ENCODE measurements around the gene MPV17L.
A peak's percentile ranks its signal among the peaks of the same experiment; 100 is the strongest.
"Not testable (repeated sequence)": the region's sequence is repeated elsewhere in the genome, so short reads cannot be mapped to it uniquely, and the experiment has no call there.

Gene MPV17L

DNA sequence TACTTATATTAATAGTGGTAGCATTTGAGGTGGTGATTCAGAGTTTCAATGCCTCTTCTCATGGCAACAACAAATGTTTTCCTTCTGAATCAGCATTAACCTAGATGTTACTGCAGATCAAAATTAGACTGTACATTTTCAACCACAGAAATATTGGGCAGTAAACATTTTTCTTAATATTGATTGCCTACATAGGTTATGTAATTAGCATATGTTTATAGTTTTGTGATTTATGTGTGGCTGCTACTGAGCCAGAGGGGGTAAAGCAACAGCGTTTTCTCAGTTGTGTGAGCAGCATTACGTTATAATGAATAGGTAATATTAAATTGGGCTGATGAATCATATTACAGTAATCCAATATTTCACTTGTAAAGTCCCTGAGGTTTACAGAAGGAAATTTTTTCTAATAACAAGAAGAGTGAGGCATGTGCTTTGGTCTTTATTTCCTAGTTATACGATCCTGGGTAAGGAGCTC, 20.0 kb downstream of the MPV17L start:
- DNase-seq: peak; percentile 31

DNA sequence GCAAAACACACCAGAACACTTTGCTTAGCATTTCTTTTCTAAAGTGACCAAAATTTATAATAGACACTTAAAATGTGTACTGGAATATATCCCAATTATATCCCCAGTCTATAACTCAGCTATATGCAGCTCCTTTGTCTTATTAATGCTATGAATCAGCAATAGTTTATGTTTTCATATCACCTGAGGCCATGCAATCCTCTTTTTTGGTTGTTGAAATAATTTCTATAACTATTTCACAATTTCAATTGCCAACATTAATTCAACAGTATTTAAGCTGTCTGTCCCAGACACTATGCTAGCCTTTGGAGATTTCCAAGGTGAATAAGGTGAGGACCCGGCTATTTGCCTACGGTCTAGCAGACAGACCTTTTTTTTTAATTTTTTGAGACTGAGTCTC, 21.6 kb downstream of the MPV17L start:
- DNase-seq: no peak

DNA sequence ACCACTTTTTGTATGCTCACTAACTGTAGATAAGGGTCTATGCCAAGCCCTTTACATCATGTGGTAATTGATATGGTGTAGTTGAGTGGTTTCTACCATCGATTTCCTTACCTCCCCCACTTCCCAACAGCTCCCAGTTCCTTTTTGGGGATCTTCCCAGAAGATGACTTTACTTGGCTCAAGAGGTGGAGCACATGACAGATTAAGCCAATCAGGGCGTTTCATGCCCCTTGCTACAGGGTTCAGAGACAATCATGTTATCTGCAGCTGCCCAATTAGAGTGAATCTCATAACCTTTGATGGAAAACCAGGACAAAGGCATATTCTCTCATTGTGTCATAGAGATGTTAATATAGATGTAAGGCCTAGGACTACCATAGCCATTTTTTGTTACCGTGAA, 22.7 kb downstream of the MPV17L start:
- DNase-seq: peak; percentile 12

DNA sequence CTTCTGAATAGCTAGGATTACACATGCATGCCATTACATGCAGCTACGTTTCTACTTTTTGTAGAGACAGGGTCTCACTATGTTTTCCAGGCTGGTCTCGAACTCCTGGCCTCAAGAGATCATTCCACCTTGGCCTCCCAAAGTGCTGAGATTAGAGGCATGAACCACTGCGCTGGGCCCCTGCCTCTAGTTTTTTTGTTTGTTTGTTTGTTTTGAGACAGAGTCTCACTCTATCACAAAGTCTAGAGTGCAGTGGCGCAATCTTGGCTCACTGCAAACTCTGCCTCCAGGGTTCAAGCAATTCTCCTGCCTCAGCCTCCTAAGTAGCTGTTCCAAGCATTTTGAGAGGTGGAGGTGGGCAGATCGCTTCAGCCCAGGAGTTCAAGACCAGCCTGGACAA, 26.1 kb downstream of the MPV17L start:
- DNase-seq: not testable (repeated sequence)

DNA sequence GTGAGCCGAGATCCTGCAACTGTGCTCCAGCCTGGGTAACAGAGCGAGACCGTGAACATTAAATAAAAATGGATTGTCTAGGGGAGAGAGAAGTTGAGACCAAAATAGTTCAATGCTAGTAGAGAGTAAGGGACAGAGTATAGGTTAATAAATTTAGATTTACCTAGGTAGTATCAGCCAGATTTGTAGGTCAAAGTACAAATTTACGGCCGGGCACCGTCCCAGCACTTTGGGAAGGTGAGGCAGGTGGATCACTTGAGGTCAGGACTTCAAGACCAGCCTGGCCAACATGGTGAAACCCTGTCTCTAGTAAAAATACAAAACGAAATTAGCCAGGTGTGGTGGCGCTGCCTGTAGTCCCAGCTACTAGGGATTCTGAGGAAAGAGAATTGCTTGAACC, 26.7 kb downstream of the MPV17L start:
- DNase-seq: no peak

DNA sequence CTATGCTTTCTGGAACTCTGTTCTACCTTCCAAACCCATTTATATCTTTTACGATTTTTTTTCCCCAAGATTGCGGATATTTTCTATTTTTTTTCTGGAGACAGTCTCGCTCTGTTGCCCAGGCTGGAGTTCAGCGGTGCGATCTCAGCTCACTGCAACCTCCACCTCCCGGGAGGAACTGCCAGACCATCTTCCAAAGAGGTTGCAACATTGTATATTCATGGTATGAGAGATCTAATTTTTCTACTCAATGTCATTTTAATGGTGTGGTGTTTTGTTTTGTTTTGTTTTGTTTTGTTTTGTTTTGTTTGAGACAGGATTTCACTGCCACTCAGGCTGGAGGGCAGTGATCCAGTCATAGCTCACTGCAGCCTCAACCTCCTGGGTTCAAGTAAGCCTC, 30.3 kb downstream of the MPV17L start:
- DNase-seq: no peak

DNA sequence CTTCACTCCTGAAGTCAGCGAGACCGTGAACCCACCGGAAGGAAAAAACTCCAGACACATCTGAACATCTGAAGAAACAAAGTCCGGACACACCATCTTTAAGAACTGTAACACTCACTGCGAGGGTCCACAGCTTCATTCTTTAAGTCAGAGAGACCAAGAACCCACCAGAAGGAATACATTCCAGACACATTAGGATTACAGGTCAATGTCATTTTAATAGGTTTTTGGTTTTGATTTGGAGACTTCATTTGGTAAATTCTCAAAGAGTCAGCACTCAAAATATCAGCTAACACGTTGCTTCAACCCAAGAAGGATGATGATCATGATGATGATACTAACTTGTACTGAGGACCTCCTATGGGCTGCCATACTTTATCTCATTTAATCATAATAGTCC, 31.2 kb downstream of the MPV17L start:
- no peak for DNase-seq

DNA sequence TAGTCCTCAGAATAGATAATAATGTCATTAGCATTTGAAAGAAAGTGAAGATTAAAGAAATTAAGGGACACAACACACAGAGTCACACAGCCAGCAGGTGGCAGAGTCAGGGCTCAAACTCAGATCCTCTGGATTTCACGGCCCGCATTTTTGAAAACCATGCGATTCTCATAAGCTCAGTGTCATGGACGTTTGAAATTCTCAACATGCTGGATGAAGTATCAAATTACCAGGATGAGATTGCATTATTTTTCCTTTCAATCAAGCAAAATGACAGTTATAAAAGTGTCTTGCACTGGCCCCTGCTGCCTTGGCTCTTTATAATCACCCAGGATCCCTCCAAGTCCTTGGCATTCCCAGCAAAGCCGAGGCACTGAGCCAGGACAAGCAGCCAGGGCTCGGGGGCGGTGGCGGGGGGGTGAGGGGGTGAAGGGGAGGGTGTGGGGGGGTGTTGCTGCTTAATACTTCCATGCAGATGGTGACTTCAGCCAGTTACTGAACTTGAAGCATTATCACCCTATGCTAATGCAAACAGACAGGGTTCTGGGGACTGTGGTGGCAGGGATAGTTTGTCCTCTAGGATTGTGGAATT, 32.2 kb downstream of the MPV17L start:
- DNase-seq: peak; percentile 88

DNA sequence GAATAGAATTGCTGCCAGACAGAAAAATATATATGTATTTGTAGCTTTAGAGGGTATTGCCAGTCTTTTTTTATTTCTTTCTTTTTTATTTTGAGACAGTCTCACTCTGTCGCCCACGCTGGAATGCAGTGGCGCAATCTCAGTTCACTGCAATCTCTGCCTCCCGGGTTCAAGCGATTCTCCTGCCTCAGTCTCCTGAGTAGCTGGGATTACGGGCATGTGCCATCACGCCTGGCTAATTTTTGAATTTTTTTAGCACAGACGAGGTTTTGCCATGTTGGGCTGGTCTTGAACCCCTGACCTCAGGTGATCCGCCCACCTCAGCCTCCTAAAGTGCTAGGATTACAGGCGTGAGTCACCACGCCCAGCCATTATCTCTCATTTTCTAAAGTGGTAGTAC, 35.3 kb downstream of the MPV17L start:
- DNase-seq: not testable (repeated sequence)

DNA sequence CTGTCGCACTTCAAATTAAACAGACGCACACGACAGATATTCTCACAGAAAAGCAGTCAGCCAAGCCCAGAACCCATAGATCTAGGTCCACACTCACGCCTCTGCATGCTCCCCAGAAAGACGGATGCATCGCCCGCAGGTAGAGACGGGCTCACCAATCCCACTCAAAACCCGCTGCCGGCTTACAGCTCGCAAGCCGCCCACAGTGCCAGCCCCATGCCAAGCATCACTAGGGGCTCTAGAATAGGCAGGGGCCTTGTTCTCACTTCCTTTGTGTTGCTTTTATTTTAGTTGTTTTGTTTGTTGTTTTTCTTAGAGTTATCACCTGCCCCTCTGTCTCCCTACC, 38.5 kb downstream of the MPV17L start:
- no peak for DNase-seq

DNA sequence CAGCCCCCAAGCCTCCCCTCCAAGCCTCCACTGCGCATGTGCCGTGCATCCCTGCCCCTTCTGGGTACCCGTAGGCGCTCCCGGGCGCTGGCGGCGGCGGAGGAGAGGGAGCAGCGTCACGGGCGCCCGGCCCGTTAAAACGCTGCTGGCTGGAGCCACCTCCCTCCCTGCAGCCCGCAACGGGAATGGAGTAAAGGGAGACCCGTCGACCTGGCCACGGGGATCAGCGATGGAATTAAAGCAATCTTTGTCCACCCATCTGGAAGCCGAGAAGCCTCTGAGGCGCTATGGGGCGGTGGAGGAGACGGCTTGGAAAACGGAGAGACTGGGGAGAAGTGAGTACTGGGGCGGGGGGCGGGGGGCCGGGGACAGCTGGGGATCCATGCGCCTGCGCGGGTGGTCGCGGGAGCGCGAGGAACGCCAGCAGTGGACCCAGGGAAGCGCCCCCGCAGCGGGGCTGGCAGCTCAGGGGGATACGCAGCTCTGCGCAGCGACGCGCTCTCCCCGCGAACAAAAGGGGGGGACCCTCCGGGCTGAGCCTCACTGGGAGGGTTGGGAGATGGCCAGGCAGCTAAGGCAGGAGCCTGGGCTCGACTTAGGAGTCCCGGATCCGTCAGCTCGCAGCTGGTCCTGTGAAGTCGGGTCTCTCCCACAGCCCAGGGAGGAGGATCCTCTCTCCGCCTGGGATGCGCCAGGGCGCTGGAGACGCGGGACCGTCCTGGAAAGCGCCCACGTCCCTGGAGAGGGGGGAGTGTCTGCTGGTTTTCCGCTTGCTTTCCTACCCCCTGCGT, 39.1 kb downstream of the MPV17L start, which contains the start of gene BMERB1:
Gene BMERB1, plus strand, starts transcription at position 164 of the 791 bp plus-strand sequence. Its CDS starts 66 bp downstream, at position 230.
- peak; percentile 84 for DNase-seq

DNA sequence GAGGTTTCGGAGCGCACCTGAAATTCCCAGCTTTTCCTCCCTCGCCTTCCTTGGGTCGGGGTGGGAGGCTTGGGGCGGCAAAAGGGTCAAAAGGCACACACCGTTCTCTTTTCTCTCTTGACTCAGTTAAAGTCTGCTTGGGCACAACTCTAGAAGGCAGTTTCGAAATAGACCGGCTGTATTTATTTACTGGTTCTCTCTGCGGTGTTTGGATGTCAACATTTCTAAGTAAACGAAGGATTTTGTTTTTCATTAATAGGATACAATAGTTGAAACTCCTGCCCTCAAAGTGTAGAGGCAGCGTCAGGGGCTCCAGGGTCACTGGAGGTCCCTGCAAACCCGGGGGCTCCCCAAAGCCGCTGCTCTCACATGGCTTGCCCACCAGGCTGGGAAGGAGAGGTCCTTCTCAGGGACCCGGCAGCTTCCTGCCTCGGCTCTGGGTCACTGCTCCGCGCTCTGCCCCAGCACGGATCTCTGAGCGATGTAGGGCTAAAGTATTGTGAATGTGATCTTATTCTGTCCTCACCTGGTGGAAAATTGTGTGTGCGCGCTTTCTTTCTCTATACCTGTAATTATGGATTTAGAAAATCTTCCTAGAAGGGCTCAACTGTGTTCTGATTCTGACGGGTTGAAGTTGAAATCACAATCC, 39.8 kb downstream of the MPV17L start:
- no peak for DNase-seq

DNA sequence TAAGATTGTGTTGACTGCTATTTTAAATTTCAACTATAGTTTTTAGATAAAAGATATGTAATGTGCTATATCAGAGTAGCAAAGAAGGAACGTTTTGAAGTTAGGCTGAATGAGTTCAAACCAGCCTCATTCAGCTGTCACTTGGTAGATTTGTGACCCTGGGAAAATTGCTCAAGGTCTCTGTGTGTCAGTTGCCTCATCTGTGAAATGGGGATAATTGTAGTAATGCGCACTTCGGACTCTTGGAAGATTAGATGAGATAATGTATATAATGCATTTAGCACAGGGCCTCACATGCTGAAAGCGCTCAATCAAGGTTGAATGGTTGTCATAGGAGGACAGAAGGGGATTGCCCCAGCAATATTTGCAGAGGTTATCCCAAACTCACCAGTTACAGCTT, 43.5 kb downstream of the MPV17L start:
- DNase-seq: no peak

DNA sequence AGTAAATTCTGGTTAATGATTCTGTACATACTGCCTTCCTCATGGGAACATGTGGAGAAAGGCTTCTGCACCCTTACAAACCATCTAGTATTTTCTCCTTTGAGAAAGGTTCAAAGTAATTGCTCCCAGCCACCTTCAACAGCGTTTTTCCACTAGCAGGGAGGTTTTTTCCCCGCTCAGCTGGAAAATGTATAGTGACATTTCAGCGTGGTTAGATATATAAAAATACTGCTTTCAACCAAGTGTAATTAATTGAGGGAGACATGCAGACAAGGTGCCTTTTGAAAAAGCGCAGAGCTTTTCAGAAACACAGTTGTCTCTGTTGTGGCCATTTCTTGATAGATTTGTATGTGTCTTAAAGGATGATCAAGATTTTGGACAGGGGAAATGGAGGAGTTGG, 44.0 kb downstream of the MPV17L start:
- no peak for DNase-seq

DNA sequence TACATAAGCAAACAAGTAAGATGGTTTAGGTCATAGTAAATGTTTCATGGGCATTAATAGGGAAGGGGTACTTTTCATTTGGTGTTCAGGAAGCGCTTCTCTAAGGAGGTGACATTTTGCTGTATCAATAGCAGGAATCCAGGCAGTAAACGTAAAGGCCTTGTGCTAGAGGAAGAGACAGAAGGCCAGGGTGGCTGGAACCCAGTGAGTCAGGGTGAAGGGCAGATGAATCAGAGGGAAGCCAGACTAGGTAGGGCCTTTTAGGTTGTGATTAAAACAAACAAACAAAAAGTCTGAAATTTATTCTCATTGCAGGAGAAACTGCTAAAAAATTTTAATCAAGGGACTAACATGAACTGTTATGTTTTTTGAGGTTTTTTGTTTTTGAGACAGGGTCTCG, 45.3 kb downstream of the MPV17L start:
- peak; percentile 56 for DNase-seq

DNA sequence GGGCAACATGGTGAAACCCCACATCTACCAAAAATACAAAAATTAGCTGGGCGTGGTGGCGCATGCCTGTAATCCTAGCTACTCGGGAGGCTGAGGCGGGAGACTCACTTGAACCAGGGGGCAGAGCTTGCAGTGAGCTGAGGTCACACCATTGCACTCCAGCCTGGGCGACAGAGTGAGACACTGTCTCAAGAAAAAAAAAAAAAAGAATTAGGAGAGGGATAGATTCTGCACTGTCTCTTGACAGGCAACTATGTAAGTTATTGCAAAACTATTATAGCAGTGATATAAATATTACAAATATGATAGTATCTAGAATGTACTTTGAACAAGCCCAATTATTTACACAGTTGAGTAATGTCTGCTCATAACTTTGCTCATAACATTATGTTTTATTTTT, 46.6 kb downstream of the MPV17L start:
- not testable (repeated sequence) for DNase-seq

DNA sequence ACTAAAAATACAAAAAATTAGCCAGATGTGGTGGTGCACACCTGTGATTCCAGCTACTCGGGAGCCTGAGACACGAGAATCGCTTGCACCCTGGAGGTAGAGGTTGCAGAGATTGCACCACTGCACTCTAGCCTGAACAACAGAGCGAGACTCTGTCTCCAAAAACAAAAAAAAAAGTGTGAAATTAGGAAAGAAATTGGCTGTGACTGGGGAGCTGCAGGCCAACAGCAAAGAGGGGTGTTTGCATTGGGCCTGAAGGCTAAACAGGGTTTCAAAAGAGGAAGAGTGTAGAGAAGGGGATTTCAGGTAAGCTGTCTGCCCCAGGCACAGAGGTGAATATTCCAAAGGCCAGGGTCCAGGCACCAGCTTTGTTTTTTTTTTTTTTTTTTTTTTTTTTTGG, 48.2 kb downstream of the MPV17L start:
- DNase-seq: no peak

DNA sequence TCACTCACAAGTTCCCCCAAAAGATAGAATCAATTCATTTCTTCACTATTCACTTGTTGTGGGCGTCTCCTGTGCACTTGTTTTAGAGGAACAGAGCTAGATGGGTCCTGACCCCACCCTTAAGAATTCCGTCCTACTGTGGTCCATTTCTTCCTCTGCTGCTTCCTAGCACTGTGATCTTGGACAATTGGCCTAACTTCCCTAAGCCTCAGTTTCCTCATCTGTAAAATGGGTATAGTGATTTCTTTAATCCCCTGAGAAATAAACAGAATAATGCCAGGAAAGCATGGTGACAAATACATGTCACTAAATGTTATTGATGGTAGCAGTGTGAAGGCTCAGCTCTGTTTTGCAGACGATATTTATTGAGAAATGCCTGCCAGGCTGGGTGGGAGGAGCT, 48.7 kb downstream of the MPV17L start:
- DNase-seq: no peak

DNA sequence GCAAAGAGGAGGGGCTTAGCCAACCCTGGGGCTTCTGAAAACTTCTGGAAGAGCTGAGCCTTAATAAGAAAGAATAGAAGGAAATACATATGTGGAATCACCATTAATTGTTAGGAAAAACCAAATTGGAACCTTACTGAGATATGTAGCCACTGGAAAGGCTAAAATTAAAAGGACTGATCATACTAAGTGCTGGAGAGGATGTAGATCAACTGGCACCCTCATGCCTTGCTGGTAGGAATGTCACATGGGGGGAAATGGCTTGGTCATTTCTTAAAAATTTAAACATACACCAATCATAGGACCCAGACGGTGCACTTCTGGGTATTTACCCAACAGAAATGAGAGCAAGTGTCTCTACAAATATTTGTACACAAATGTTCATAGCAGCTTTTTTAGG, 49.9 kb downstream of the MPV17L start:
- no peak for DNase-seq

DNA sequence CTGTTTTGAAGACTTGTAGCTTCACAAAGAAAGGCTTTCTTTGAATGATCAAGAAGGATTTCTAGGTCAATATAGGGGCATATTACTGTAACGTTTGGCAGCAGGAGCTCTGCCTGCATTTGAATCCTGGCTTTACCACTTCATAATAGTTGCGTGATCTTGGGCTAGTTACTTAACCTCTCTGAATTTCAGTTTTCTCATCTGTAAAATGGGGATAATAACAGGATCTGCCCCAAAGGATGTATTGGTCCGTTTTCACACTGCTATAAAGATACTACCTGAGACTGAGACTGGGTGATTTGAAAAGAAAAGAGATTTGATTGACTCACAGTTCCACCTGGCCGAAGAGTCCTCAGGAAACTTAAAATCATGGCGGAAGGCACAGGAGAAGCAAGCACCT, 51.3 kb downstream of the MPV17L start:
- DNase-seq: no peak

DNA sequence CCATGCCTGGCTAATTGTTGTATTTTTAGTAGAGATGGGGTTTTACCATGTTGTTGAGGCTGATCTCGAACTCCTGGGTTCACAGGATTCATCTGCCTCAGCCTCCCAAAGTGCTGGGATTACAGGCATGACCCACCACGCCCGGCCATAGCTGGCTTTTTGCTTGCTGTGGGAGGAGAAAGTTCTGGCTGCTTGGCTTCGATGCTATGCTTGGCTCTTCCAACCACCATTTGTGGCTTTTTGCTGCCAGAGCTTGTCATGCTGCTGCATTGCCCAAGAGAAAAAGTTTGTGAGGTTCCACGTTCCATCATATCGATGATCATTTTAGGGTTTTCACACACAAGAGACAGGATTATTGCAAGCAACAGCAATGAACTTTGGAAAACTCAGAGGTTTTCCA, 55.1 kb downstream of the MPV17L start:
- no peak for DNase-seq

DNA sequence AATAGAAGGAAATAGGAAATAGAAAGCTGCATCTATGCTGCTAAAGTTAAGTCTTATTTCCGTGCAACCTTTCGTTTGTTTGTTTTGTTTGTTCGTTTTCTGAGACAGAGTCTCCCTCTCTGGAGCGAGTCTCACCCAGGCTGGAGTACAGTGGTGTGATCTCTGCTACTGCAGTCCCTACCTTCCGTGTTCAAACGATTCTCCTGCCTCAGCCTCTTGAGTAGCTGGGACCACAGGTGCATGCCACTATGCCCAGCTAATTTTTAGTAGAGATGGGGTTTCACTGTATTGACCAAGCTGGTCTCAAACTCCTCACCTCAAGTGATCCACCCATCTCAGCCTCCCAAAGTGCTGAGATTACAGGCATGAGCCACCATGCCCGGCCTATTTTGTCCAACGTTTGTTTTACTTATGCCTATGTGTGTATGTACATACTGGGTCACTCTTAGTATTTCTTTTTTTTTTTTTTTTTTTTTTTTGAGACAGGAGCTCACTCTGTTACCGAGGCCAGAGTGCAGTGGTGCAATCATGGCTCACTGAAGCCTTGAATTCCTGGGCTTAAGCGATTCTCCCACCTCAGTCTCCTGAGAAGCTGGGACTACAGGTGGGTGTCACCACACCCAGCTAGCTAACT, 55.7 kb downstream of the MPV17L start:
- no peak for DNase-seq

DNA sequence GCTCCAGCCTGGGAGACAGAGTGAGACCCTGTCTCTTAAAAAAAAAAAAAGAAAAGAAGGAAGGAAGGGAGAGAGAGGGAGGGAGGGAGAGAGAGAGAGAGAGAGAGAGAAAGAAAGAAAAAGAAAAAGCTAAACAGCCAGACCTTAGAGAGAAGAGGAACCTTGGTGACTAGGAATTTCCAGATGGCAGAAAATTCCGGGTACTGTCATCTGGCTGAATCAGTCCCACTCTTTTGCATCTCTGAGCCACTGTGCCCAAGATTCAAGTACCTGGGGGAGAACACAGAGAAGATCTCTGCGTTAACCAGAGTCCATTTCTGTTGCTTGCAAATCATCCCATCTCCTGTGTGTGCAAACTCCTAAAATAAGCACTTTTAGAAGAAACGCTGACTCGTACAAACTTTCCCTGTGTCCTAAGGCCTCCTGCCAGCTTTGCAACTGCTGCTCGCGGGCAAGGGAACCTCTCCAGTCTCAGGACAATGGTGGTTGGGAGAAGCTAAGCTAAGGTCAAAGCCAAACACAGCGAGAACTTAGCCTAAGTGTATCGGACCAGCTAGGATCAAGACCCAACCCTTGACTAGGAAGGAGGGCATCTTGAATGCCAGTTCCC, 56.8 kb downstream of the MPV17L start:
- no peak for DNase-seq
